GM18951 (cell line): Measurements from ENCODE around the gene FBXL12.
A peak's percentile ranks its signal among the peaks of the same experiment; 100 is the strongest.

ENCODE experiments used
- POLR2A ChIP-seq: IDR thresholded peaks from 4 replicates; pipeline ENCODE4 v1.6.1; 2011; ENCODE audit warnings: mild to moderate bottlenecking; ENCODE audit not compliant: insufficient read length, insufficient read depth; ENCODE audit errors: extremely low read depth
- in situ Hi-C: fragments of 300-500 bp; cut with MboI; formaldehyde crosslinking; loops from one replicate; pipeline ENCODE4 v1.12.0; 2022; ENCODE audit warnings: low sequenced_read_pairs, mixed read lengths, inconsistent platforms; ENCODE audit not compliant: unreplicated experiment

The FBXL12 gene

GRCh38 chr19:9768175-9769112 is 50.4 kb downstream of the FBXL12 start, which contains the start of gene ZNF846:
ZNF846 (minus strand) TSS chr19:9768738; CDS start chr19:9764950, 3,788 bp downstream.
- peak; percentile 76 for TF ChIP-seq POLR2A
- in situ Hi-C loops: no loop called here
